ENCODE results near the gene SH3RF3. TPM values are rescaled to one million over a fixed set of nuclear protein-coding genes. Genes with fewer than 3 reads are reported as not detected.

The SH3RF3 gene
- polyA plus RNA-seq, 1 of the 3 experiments (the other 2 are of a cell fraction): 1.9 TPM

GRCh38 chr2:109448946-109449788, 320.2 kb downstream of the SH3RF3 start:
- Histone ChIP-seq H4K20me1 (ENCODE audit: insufficient read depth) (no peaks in the 10 kb centered on the region), H3K9ac (no peak overlapping the region), H3K27me3 (ENCODE audit: insufficient read depth) (no peaks in the 10 kb centered on the region), H3K9me3 (peaks cover 9% of the 10 kb centered on the region; the same call in 1 of the 2 replicates), H3K9me2 (no peaks in the 10 kb centered on the region), H3K4me1 (ENCODE audit: control insufficient read depth in 1 of 2, insufficient read depth in 2 of 2, low read depth in 1 of 2, low read length in 1 of 2) (peaks cover 13 to 50% of the 10 kb centered on the region in 2 experiments; a peak in 3 of 4 replicates), H3K79me2 (ENCODE audit: insufficient read depth) (no peaks in the 10 kb centered on the region), H2AFZ (ENCODE audit: low read depth) (no peak overlapping the region), H3K4me2 (no peak overlapping the region), H3K36me3 (replicated peaks in 1 of 2; ENCODE audit: control insufficient read depth in 1 of 2, insufficient read depth in 2 of 2, low read length in 1 of 2) (peaks cover 0 to 11% of the 10 kb centered on the region in 2 experiments), H3F3A (replicated peaks; ENCODE audit: insufficient read depth) (peaks cover 13% of the 10 kb centered on the region), H3K4me3 (ENCODE audit: low read depth in 2 of 2, low read length in 1 of 2) (no peak overlapping the region), H3K27ac (ENCODE audit: low read depth in 2 of 2, low read length in 1 of 2) (no peak overlapping the region; a peak in 1 of 4 replicates)
- ChIA-PET CTCF (interaction anchor here (1.0 to 5.7 kb wide), 5 partner anchors 18 to 157 kb away, joined by 3 to 34 read pairs (median 3); no protein-coding TSS in a partner anchor), POLR2A (no interaction called here)
- 87% methylated on average over 18 of the region's 20 CpGs for WGBS (ENCODE audit: low lambda C conversion rate)
- no peak for TF ChIP-seq RCOR1 (IDR thresholded peaks at IDR 0.05; ENCODE audit: low read length)
- no peak for TF ChIP-seq JUND (IDR thresholded peaks at IDR 0.05)
- TF ChIP-seq, protein P1, sequence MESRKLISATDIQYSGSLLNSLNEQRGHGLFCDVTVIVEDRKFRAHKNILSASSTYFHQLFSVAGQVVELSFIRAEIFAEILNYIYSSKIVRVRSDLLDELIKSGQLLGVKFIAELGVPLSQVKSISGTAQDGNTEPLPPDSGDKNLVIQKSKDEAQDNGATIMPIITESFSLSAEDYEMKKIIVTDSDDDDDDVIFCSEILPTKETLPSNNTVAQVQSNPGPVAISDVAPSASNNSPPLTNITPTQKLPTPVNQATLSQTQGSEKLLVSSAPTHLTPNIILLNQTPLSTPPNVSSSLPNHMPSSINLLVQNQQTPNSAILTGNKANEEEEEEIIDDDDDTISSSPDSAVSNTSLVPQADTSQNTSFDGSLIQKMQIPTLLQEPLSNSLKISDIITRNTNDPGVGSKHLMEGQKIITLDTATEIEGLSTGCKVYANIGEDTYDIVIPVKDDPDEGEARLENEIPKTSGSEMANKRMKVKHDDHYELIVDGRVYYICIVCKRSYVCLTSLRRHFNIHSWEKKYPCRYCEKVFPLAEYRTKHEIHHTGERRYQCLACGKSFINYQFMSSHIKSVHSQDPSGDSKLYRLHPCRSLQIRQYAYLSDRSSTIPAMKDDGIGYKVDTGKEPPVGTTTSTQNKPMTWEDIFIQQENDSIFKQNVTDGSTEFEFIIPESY (IDR thresholded peaks at IDR 0.05; ENCODE audit: borderline replicate concordance, low read depth): no peak
- peak; percentile 24; the same call in 1 of the 2 replicates for TF ChIP-seq SMC3 (IDR thresholded peaks at IDR 0.05; ENCODE audit: low read depth, low read length)
- TF ChIP-seq RAD21 (IDR thresholded peaks at IDR 0.05; ENCODE audit: low read length): peak; percentile 56
- TF ChIP-seq EP300 (IDR thresholded peaks at IDR 0.05; ENCODE audit: borderline replicate concordance in 1 of 2, low read depth in 1 of 2, low read length in 1 of 2): no peak
- TF ChIP-seq, protein P2, sequence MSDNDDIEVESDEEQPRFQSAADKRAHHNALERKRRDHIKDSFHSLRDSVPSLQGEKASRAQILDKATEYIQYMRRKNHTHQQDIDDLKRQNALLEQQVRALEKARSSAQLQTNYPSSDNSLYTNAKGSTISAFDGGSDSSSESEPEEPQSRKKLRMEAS (IDR thresholded peaks at IDR 0.05; ENCODE audit: low read depth): no peak
- DNase-seq: peak; percentile 55

- Histone ChIP-seq H3K4me2 (no peak overlapping the region), H3K9me2 (no peaks in the 10 kb centered on the region), H3K9me3 (no peaks in the 10 kb centered on the region), H3K4me1 (ENCODE audit: control insufficient read depth in 1 of 2, insufficient read depth in 2 of 2, low read depth in 1 of 2, low read length in 1 of 2) (peaks cover 13 to 50% of the 10 kb centered on the region in 2 experiments; a peak in 3 of 4 replicates), H3K36me3 (replicated peaks in 1 of 2; ENCODE audit: control insufficient read depth in 1 of 2, insufficient read depth in 2 of 2, low read length in 1 of 2) (peaks cover 0 to 1% of the 10 kb centered on the region in 2 experiments), H3K9ac (no peak overlapping the region), H3K79me2 (ENCODE audit: insufficient read depth) (no peaks in the 10 kb centered on the region), H3K4me3 (ENCODE audit: low read depth in 2 of 2, low read length in 1 of 2) (no peak overlapping the region), H3K27me3 (ENCODE audit: insufficient read depth) (no peaks in the 10 kb centered on the region), H4K20me1 (ENCODE audit: insufficient read depth) (no peaks in the 10 kb centered on the region), H3K27ac (ENCODE audit: low read depth in 2 of 2, low read length in 1 of 2) (peak overlapping the region in 1 of 2 experiments; percentile 28; a peak in 1 of 4 replicates), H3F3A (replicated peaks; ENCODE audit: insufficient read depth) (peaks cover 13% of the 10 kb centered on the region), H2AFZ (ENCODE audit: low read depth) (no peak overlapping the region)
- TF ChIP-seq, protein P3, sequence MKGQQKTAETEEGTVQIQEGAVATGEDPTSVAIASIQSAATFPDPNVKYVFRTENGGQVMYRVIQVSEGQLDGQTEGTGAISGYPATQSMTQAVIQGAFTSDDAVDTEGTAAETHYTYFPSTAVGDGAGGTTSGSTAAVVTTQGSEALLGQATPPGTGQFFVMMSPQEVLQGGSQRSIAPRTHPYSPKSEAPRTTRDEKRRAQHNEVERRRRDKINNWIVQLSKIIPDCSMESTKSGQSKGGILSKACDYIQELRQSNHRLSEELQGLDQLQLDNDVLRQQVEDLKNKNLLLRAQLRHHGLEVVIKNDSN (IDR thresholded peaks at IDR 0.05; ENCODE audit: borderline replicate concordance, low read depth): no peak
- TF ChIP-seq POLR2AphosphoS5 (IDR thresholded peaks at IDR 0.05; ENCODE audit: low read depth, low read length): no peak
- no peak for TF ChIP-seq NRF1 (IDR thresholded peaks at IDR 0.05; ENCODE audit: low read depth, low read length)
- no peak for TF ChIP-seq SMC3 (IDR thresholded peaks at IDR 0.05; ENCODE audit: low read depth, low read length)
- no peak for TF ChIP-seq YY1 (IDR thresholded peaks at IDR 0.05; ENCODE audit: low read depth)
- TF ChIP-seq FOXJ3 (CRISPR knock-in tag; IDR thresholded peaks at IDR 0.05): no peak
- peak; percentile 36 for DNase-seq
- ChIA-PET POLR2A (no interaction called here), CTCF (no interaction called here)
- WGBS (ENCODE audit: low lambda C conversion rate): 71% methylated on average over 9 of the region's 12 CpGs
Observed at GRCh38 chr2:109450574-109451273, 321.7 kb downstream of the SH3RF3 start.

All from SK-N-SH (cell line).